Ureter (tissue), 1 donor: ENCODE measurements around the gene BATF. TPM values are rescaled to one million over a fixed set of nuclear protein-coding genes. Genes with fewer than 3 reads are reported as not detected.

ENCODE experiments used
- DNase-seq: peaks from one replicate; pipeline ENCODE4 v3.0.0-alpha.2; 2020; ENCODE audit warnings: low spot score
- total RNA-seq: library from RNA; stranded (reverse); gene quantifications from one replicate; pipeline ENCODE4 v1.2.4, GENCODE V29; 2023
- donor health status: DM: yes; HTN: yes; CAD: no.

Gene BATF
- total RNA-seq, 1 donor from 2014 or later: 19.4 TPM

DNA sequence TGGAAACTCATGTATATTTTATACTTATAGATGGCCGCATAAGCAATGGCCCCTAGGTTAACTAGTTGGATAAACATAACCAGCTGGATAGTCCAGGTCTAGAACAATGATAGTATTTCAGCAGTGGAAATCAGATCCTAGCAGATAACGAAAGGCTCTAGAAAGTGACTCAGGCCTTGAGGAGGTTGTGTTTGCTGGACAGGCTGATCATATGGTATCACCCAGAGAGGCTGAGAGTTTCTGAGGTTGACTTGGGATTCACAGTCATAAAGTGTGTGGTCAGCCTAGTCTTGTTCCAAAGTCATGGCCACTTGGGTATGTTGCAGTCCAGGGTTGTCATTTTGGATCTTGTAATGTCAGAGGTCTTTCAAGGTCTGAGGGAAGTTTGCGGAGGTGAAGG lies 73.0 kb downstream of the BATF start:
- DNase-seq: no peak

Other genes starting within 250 kb of the BATF start
- 158 TPM for gene FOS, start 243.6 kb upstream of the BATF start, total RNA-seq
- 43.2 TPM for gene JDP2, start 94.4 kb upstream of the BATF start, total RNA-seq
- 6.9 TPM for gene FLVCR2, start 56.2 kb downstream of the BATF start, total RNA-seq
- gene ERG28, start 138.4 kb downstream of the BATF start, total RNA-seq: 27.4 TPM
- gene TTLL5, start 138.8 kb downstream of the BATF start, total RNA-seq: 54.0 TPM